ENCODE measurements around the gene HIPK2.

DNA sequence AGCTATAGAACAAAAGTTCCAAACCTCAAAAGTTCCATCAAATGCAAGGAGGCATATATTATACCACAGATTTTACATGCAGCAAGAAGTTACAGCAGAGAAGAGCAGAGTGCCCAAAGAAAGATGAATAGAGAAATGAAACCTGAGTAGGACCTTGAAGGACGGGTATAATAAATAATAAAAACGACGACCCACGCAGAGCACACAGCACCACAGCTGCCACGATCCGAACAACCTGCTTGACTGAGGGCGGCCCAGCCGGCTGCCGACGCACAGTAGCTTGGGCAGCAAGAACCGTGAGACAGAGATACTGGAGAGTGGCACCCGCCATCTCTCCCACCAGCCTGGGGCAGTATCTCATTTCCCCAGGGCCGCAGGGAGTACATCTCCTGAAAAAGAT is 79.0 kb downstream of the HIPK2 start:
- TF ChIP-seq EZH2 (IDR thresholded peaks at IDR 0.05; ENCODE audit: borderline replicate concordance, low read depth, low read length, severe bottlenecking) = no peak
- TF ChIP-seq, protein P1, sequence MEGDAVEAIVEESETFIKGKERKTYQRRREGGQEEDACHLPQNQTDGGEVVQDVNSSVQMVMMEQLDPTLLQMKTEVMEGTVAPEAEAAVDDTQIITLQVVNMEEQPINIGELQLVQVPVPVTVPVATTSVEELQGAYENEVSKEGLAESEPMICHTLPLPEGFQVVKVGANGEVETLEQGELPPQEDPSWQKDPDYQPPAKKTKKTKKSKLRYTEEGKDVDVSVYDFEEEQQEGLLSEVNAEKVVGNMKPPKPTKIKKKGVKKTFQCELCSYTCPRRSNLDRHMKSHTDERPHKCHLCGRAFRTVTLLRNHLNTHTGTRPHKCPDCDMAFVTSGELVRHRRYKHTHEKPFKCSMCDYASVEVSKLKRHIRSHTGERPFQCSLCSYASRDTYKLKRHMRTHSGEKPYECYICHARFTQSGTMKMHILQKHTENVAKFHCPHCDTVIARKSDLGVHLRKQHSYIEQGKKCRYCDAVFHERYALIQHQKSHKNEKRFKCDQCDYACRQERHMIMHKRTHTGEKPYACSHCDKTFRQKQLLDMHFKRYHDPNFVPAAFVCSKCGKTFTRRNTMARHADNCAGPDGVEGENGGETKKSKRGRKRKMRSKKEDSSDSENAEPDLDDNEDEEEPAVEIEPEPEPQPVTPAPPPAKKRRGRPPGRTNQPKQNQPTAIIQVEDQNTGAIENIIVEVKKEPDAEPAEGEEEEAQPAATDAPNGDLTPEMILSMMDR (IDR thresholded peaks at IDR 0.05; ENCODE audit: borderline replicate concordance, extremely low read depth, low read length, poor library complexity, severe bottlenecking) = no peak

Measured in DND-41 (cell line).